BLaER1 (cell line): Measurements from ENCODE around the gene SIRT7.
"Not testable (repeated sequence)": the region's sequence is repeated elsewhere in the genome, so short reads cannot be mapped to it uniquely, and the experiment has no call there.

Experiments used
- H3K27ac ChIP-seq: shearing (Covaris generic); formaldehyde crosslinking; 2 replicates; pipeline ENCODE4 v1.8.1; 2022
- H3K27me3 ChIP-seq: shearing (Covaris generic); formaldehyde crosslinking; 2 replicates; pipeline ENCODE4 v1.8.1; 2022
- H3K36me3 ChIP-seq: shearing (Covaris generic); formaldehyde crosslinking; 2 replicates; pipeline ENCODE4 v1.8.1; 2022
- H3K4me1 ChIP-seq: shearing (Covaris generic); formaldehyde crosslinking; 2 replicates; pipeline ENCODE4 v1.8.1; 2022
- H3K4me2 ChIP-seq: shearing (Covaris generic); formaldehyde crosslinking; 2 replicates; pipeline ENCODE4 v1.8.1; 2022
- H3K4me3 ChIP-seq: shearing (Covaris generic); formaldehyde crosslinking; 2 replicates; pipeline ENCODE4 v1.8.1; 2022
- H3K9ac ChIP-seq: shearing (Covaris generic); formaldehyde crosslinking; 2 replicates; pipeline ENCODE4 v1.8.1; 2022
- H3K9me3 ChIP-seq: shearing (Covaris generic); formaldehyde crosslinking; 2 replicates; pipeline ENCODE4 v1.8.1; 2022
- H4K20me1 ChIP-seq: shearing (Covaris generic); formaldehyde crosslinking; 2 replicates; pipeline ENCODE4 v1.8.1; 2022
- Cebpa-rat ChIP-seq: shearing (Covaris generic); IDR thresholded peaks from 2 replicates; pipeline ENCODE4 v1.8.1; 2022

The SIRT7 gene

DNA sequence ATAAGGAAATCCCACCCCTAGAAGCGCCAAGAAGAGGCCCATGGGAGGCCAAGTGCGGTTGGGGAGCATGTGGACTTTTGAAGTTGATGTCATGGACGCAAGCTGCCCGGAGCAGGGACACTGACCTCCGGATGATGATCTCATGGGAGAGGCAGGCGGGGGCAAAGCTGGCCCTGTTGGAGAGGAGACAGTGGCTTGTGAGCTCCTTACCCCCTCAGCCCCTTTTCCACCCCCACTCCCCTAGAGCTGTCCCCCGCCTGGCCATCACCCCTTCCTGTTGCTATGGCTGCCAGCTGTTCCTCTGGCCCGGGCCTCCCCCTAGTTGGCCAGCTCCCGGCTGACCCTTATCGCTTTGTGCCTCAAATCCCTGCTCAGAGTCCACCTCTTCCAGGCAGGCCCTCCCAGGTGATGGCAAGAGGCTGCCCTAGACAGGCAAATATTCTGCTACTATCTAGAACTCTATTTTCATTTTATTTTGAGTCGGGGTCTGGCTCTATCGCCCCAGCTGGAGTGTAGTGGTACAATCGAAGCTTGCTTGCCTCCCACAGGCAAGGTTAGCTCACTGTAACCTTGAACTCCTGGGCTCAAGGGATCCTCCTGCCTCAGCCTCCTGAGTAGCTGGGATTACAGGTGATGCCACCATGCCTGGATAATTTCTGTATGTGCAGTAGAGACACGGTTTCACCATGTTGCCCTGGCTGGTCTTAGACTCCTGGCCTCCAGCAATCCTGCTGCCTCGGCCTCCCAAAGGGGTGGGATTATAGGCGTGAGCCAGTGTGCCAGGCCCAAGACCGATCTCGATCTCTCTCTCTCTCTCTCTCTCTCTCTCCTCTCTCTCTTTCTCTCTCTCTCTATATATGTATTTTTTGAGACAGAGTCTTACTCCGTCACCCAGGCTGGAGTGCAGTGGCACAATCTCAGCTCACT lies 36.4 kb upstream of the SIRT7 start:
- H4K20me1 ChIP-seq, result no peaks in the 10 kb centered on the region
- H3K27me3 ChIP-seq, result peaks cover 29% of the 10 kb centered on the region
- H3K4me3 ChIP-seq, result no peak overlapping the region
- H3K4me1 ChIP-seq, result peaks cover 13% of the 10 kb centered on the region
- no peak overlapping the region for H3K4me2 ChIP-seq
- no peaks in the 10 kb centered on the region for H3K36me3 ChIP-seq
- no peaks in the 10 kb centered on the region for H3K9me3 ChIP-seq
- H3K27ac ChIP-seq, result no peak overlapping the region
- H3K9ac ChIP-seq, result no peak overlapping the region
- TF ChIP-seq Cebpa-rat, result no peak

- not testable (repeated sequence) for H4K20me1 ChIP-seq, H3K9ac ChIP-seq, H3K4me2 ChIP-seq, H3K27ac ChIP-seq, H3K4me3 ChIP-seq, H3K36me3 ChIP-seq, H3K9me3 ChIP-seq
- peaks cover 20% of the 10 kb centered on the region for H3K27me3 ChIP-seq
- H3K4me1 ChIP-seq, result peaks cover 10% of the 10 kb centered on the region
Observed at GRCh38 chr17:81953443-81953842, 35.5 kb upstream of the SIRT7 start.

GRCh38 chr17:81952792-81953228 lies 34.8 kb upstream of the SIRT7 start:
- Histone ChIP-seq H3K27me3 (peaks cover 14% of the 10 kb centered on the region), H3K27ac (no peak overlapping the region), H3K36me3 (no peaks in the 10 kb centered on the region), H3K4me2 (peak overlapping the region; percentile 22), H3K4me3 (no peak overlapping the region), H3K9me3 (no peaks in the 10 kb centered on the region), H3K4me1 (peaks cover 13% of the 10 kb centered on the region), H3K9ac (no peak overlapping the region), H4K20me1 (no peaks in the 10 kb centered on the region)
- TF ChIP-seq Cebpa-rat, result no peak

GRCh38 chr17:81951785-81952684 lies 34.1 kb upstream of the SIRT7 start:
- no peaks in the 10 kb centered on the region for H4K20me1 ChIP-seq
- TF ChIP-seq Cebpa-rat, result no peak
- H3K36me3 ChIP-seq, result no peaks in the 10 kb centered on the region
- H3K27me3 ChIP-seq, result peaks cover 6% of the 10 kb centered on the region
- peaks cover 13% of the 10 kb centered on the region for H3K4me1 ChIP-seq
- H3K9ac ChIP-seq, result no peak overlapping the region
- H3K27ac ChIP-seq, result no peak overlapping the region
- no peaks in the 10 kb centered on the region for H3K9me3 ChIP-seq
- H3K4me2 ChIP-seq, result peak overlapping the region; percentile 22; the same call in 1 of the 2 replicates
- no peak overlapping the region for H3K4me3 ChIP-seq

DNA sequence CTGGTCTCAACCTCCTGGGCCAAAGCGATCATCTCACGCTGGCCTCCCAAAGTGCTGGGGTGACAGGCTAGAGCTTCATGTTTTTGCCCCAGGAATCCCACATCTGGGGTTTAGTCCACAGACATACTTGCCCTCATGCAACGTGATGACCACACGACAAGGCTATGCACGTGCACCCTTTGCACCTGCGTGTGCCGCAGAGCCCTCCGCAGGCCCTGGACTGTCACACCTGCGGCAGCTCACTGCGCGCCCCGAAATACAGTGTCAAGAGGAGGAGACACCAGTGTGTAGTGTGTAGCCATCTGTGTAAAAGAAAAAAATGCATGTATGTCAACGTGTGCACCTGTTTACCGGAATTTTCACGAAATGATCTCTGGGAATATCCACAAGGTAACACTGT lies 32.5 kb upstream of the SIRT7 start:
- no peak overlapping the region for H3K4me3 ChIP-seq
- no peaks in the 10 kb centered on the region for H3K36me3 ChIP-seq
- no peak for TF ChIP-seq Cebpa-rat
- no peak overlapping the region for H3K27ac ChIP-seq
- H4K20me1 ChIP-seq, result no peaks in the 10 kb centered on the region
- peaks cover 13% of the 10 kb centered on the region for H3K4me1 ChIP-seq
- H3K9me3 ChIP-seq, result no peaks in the 10 kb centered on the region
- no peak overlapping the region for H3K4me2 ChIP-seq
- no peak overlapping the region for H3K9ac ChIP-seq
- H3K27me3 ChIP-seq, result no peaks in the 10 kb centered on the region

DNA sequence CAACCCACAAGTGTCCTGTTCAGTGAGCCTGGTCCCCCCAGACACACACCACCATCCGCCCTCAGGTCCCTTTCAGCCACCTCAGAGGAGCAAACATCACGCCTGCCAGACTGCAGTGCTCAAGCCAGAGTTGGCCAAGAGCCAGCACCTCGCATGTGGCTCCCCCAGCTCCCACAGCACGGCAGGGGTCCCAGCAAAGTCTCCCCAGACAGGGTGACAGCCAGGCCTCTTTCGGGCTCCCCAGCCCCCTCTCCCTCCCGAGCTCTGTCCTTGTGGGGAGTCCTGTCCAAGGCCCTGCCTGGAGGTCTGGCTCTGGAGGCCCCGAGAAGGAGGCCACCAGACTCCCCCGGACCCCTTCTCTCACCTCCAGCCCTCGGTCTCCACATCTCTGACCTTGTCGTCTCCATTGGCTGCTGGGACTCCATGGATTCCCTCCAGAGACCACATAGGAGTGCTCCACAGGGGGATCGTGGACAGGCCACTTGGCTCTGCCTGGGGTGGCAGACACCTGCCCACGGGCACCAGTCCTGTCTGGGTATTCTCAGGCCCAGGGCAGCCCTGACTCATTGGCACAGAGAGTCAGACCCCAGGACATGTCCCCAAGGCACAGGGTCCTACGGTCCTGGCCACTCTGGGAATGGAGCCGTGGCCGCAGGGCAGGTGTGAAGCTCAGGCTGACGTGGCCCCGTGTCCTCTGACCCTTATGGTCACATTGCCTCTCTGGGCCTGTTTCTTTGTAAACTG lies 30.8 kb upstream of the SIRT7 start:
- H3K9ac ChIP-seq, result no peak overlapping the region

DNA sequence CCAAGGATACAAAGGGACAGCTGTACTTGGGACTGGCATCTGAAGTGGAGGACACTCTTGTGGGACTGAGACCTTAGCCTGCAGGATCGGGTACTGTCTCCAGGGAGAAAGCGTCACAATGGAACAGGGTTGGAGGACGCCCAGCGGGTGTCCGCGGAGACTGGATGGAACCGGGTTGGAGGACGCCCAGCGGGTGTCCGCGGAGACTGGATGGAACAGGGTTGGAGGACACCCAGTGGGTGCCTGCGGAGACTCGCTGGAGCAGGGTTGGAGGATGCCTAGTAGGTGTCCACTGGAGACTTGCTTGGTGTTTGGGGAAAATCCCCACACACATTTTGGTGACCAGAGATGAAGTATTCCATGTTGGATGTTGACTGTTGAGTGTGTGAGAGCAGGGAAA lies 29.2 kb upstream of the SIRT7 start, which contains the start of gene MYADML2:
Gene MYADML2 (minus strand): TSS at position 45 of the 400 bp plus-strand sequence. CDS start 5,492 bp downstream, outside the sequence.
- Histone ChIP-seq H3K27me3 (no peaks in the 10 kb centered on the region), H3K4me1 (peaks cover 33% of the 10 kb centered on the region), H3K4me3 (no peak within 1 kb of the TSS), H3K9ac (no peak within 1 kb of the TSS), H3K36me3 (no peaks in the 10 kb centered on the region), H3K9me3 (no peaks in the 10 kb centered on the region), H4K20me1 (no peaks in the 10 kb centered on the region), H3K27ac (no peak within 1 kb of the TSS), H3K4me2 (no peak within 1 kb of the TSS)
- no peak for TF ChIP-seq Cebpa-rat

More for the DNA sequence above, 30.8 kb upstream of the SIRT7 start:
- no peak overlapping the region for H3K27ac ChIP-seq
- no peak for TF ChIP-seq Cebpa-rat
- H3K9me3 ChIP-seq, result no peaks in the 10 kb centered on the region
- H3K4me3 ChIP-seq, result no peak overlapping the region
- H3K36me3 ChIP-seq, result no peaks in the 10 kb centered on the region
- no peak overlapping the region; the same call in 1 of the 2 replicates for H3K4me2 ChIP-seq
- peaks cover 25% of the 10 kb centered on the region for H3K4me1 ChIP-seq
- no peaks in the 10 kb centered on the region for H3K27me3 ChIP-seq
- H4K20me1 ChIP-seq, result no peaks in the 10 kb centered on the region

GRCh38 chr17:81944858-81945257 lies 26.9 kb upstream of the SIRT7 start:
- no peaks in the 10 kb centered on the region for H3K27me3 ChIP-seq
- no peak overlapping the region for H3K9ac ChIP-seq
- no peak overlapping the region for H3K27ac ChIP-seq
- H3K4me1 ChIP-seq, result peaks cover 57% of the 10 kb centered on the region
- no peaks in the 10 kb centered on the region for H3K36me3 ChIP-seq
- H3K4me2 ChIP-seq, result no peak overlapping the region
- H3K4me3 ChIP-seq, result no peak overlapping the region
- no peaks in the 10 kb centered on the region for H4K20me1 ChIP-seq
- no peaks in the 10 kb centered on the region for H3K9me3 ChIP-seq
- TF ChIP-seq Cebpa-rat, result no peak

DNA sequence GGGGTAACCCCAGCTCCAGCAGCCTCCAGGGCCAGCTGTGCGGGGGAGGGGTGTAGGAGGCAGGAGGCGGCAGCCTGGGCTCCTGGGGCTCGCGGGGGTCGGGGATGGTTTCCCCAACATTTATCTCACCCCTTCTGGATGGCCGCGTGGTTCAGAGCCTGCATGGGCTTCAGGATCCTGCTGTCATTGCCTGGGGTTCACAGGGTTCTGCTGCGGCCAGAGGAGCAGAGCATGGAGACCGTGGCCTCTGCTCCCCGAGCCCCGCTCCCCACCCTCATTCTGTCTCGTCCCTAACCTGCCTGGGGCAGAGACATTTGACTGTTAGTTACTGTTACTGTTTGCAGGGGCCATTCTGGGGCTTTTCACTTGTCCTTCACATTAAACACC lies 24.2 kb upstream of the SIRT7 start:
- peak overlapping the region; percentile 36; the same call in 1 of the 2 replicates for H3K4me3 ChIP-seq
- no peaks in the 10 kb centered on the region for H3K9me3 ChIP-seq
- no peak overlapping the region for H3K9ac ChIP-seq
- H4K20me1 ChIP-seq, result no peaks in the 10 kb centered on the region
- peaks cover 77% of the 10 kb centered on the region for H3K4me1 ChIP-seq
- peak overlapping the region; percentile 100 for H3K4me2 ChIP-seq
- 0 out of 2 replicates have a peak overlapping the region, but pooled peaks have one; percentile 47 for H3K27ac ChIP-seq
- TF ChIP-seq Cebpa-rat, result no peak
- H3K36me3 ChIP-seq, result no peaks in the 10 kb centered on the region
- no peaks in the 10 kb centered on the region for H3K27me3 ChIP-seq
